Cerebellar nuclear complex (tissue), 1 donor: ENCODE data around the gene WRAP73.
A peak's percentile ranks its signal among the peaks of the same experiment; 100 is the strongest.

Source experiments
- DNase-seq, 2 experiments: peaks; one replicate each; lab custom pipeline; 2025; lab: John Stamatoyannopoulos, UW

Gene WRAP73

GRCh38 chr1:3649342-3650247 is at the start of gene WRAP73:
Gene WRAP73, minus strand, starts transcription at chr1:3650103. Its CDS starts 104 bp downstream, at chr1:3649999.
- peak; percentile 11 to 58 for DNase-seq

- no peak for DNase-seq
Observed at GRCh38 chr1:3699596-3699995, 49.7 kb upstream of the WRAP73 start.

GRCh38 chr1:3698660-3699408 is 48.9 kb upstream of the WRAP73 start:
- DNase-seq = no peak

GRCh38 chr1:3697810-3698209 is 47.9 kb upstream of the WRAP73 start:
- DNase-seq = no peak

- no peak for DNase-seq
Observed at GRCh38 chr1:3697104-3697503, 47.2 kb upstream of the WRAP73 start.

GRCh38 chr1:3696689-3697088 is 46.8 kb upstream of the WRAP73 start:
- no peak for DNase-seq

GRCh38 chr1:3695326-3696217 is 45.7 kb upstream of the WRAP73 start:
- DNase-seq = no peak

GRCh38 chr1:3693321-3693720 is 43.4 kb upstream of the WRAP73 start:
- DNase-seq = no peak

- no peak for DNase-seq
Observed at GRCh38 chr1:3692598-3692997, 42.7 kb upstream of the WRAP73 start.

- DNase-seq = no peak
Observed at GRCh38 chr1:3691421-3692204, 41.7 kb upstream of the WRAP73 start.

- DNase-seq = no peak
Observed at GRCh38 chr1:3690282-3691065, 40.6 kb upstream of the WRAP73 start.

GRCh38 chr1:3689138-3689750 is 39.3 kb upstream of the WRAP73 start:
- DNase-seq = no peak

GRCh38 chr1:3688356-3689137 is 38.6 kb upstream of the WRAP73 start:
- no peak for DNase-seq

- no peak for DNase-seq
Observed at GRCh38 chr1:3687504-3687903, 37.6 kb upstream of the WRAP73 start.

GRCh38 chr1:3685906-3686305 is 36.0 kb upstream of the WRAP73 start:
- DNase-seq = no peak

- DNase-seq = no peak
Observed at GRCh38 chr1:3685222-3685621, 35.3 kb upstream of the WRAP73 start.

- DNase-seq = no peak
Observed at GRCh38 chr1:3683992-3684391, 34.1 kb upstream of the WRAP73 start.

GRCh38 chr1:3683197-3683596 is 33.3 kb upstream of the WRAP73 start:
- DNase-seq = no peak
